Measurements from ENCODE around the gene PATJ. TPM values are rescaled to one million over a fixed set of nuclear protein-coding genes. Genes with fewer than 3 reads are reported as not detected.
A peak's percentile ranks its signal among the peaks of the same experiment; 100 is the strongest.

Gene PATJ
- total and polyA plus RNA-seq, 2 of the 13 experiments (the other 11 are each of a cell fraction or from before 2014, with no cell fraction given): 6.2 to 16.8 TPM

DNA sequence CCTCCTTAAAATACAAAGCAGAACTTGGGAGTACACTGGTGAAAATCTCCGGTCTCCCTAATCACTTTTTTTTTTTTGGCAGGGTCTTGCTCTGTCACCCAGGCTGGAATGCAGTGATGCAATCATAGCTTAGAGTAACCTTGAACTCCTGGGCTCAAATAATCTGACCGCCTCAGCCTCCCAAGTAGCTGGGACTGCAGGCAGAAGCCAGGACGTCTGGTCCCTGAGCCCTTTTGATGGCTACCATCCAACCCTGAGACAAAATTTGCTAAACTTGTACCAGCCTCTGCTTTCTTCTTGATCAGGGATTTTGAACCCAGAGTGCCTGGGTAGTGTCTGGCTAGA lies 456.5 kb downstream of the PATJ start (continued):
- TF ChIP-seq ZNF770 (CRISPR knock-in tag; IDR thresholded peaks at IDR 0.05): 0 out of 2 replicates have a peak, but pooled peaks have one; percentile 13
- no peak for TF ChIP-seq ZNF776 (CRISPR knock-in tag; IDR thresholded peaks at IDR 0.05)
- TF ChIP-seq POLR2AphosphoS2 (IDR thresholded peaks at IDR 0.05; ENCODE audit: low read depth, low read length): no peak
- TF ChIP-seq FOXA1 (IDR thresholded peaks at IDR 0.05): no peak
- TF ChIP-seq FOXA1 (CRISPR knock-in tag; IDR thresholded peaks at IDR 0.05): no peak
- no peak for TF ChIP-seq WIZ (CRISPR knock-in tag; IDR thresholded peaks at IDR 0.05)
- TF ChIP-seq IKZF5 (CRISPR knock-in tag; IDR thresholded peaks at IDR 0.05): 0 out of 2 replicates have a peak, but pooled peaks have one; percentile 30
- peak; percentile 63 for TF ChIP-seq NR2F6 (IDR thresholded peaks at IDR 0.05)
- TF ChIP-seq NR2F6 (CRISPR knock-in tag; IDR thresholded peaks at IDR 0.05): peak; percentile 79
- TF ChIP-seq MTF1 (CRISPR knock-in tag; IDR thresholded peaks at IDR 0.05): no peak
- TF ChIP-seq KAT8 (CRISPR knock-in tag; IDR thresholded peaks at IDR 0.05): peak; percentile 54; the same call in 1 of the 2 replicates
- no peak for TF ChIP-seq SMC3 (IDR thresholded peaks at IDR 0.05; ENCODE audit: low read length)
- peak; percentile 85 for TF ChIP-seq SALL1 (CRISPR knock-in tag; IDR thresholded peaks at IDR 0.05)
- TF ChIP-seq JUNB (CRISPR knock-in tag; IDR thresholded peaks at IDR 0.05; ENCODE audit: borderline replicate concordance): no peak
- TF ChIP-seq HHEX (CRISPR knock-in tag; IDR thresholded peaks at IDR 0.05): no peak
- no peak for TF ChIP-seq SP4 (CRISPR knock-in tag; IDR thresholded peaks at IDR 0.05)
- 0 out of 2 replicates have a peak, but pooled peaks have one; percentile 36 for TF ChIP-seq ZNF124 (CRISPR knock-in tag; IDR thresholded peaks at IDR 0.05)
- 0 out of 2 replicates have a peak, but pooled peaks have one; percentile 43 for TF ChIP-seq KLF6 (CRISPR knock-in tag; IDR thresholded peaks at IDR 0.05)
- 0 out of 2 replicates have a peak, but pooled peaks have one; percentile 24 for TF ChIP-seq MIER3 (CRISPR knock-in tag; IDR thresholded peaks at IDR 0.05; ENCODE audit: borderline replicate concordance)
- no peak for TF ChIP-seq ZNF253 (CRISPR knock-in tag; IDR thresholded peaks at IDR 0.05; ENCODE audit: borderline replicate concordance)
- TF ChIP-seq ZNF354B (CRISPR knock-in tag; IDR thresholded peaks at IDR 0.05): no peak
- peak; percentile 49; the same call in 1 of the 2 replicates for TF ChIP-seq ZNF264 (CRISPR knock-in tag; IDR thresholded peaks at IDR 0.05)
- no peak for TF ChIP-seq MAFF (IDR thresholded peaks at IDR 0.05; ENCODE audit: low read depth, low read length)
- TF ChIP-seq STAT6 (CRISPR knock-in tag; IDR thresholded peaks at IDR 0.05; ENCODE audit: borderline replicate concordance): 0 out of 2 replicates have a peak, but pooled peaks have one; percentile 42
- TF ChIP-seq CREB1 (IDR thresholded peaks at IDR 0.05): no peak
- peak; percentile 54; the same call in 1 of the 2 replicates for TF ChIP-seq CREB1 (CRISPR knock-in tag; IDR thresholded peaks at IDR 0.05)
- TF ChIP-seq MXD4 (CRISPR knock-in tag; IDR thresholded peaks at IDR 0.05): no peak
- no peak for TF ChIP-seq ZNF75D (CRISPR knock-in tag; IDR thresholded peaks at IDR 0.05; ENCODE audit: borderline replicate concordance)
- TF ChIP-seq SKI (IDR thresholded peaks at IDR 0.05; ENCODE audit: partially characterized antibody): peak; percentile 23
